ENCODE data around the gene HASPIN. TPM values are rescaled to one million over a fixed set of nuclear protein-coding genes. Genes with fewer than 3 reads are reported as not detected.

Gene HASPIN
- total and polyA plus RNA-seq, 9 of the 15 experiments (the other 6 are each of a cell fraction or from before 2014, with no cell fraction given), result 0.81 to 13.5 (median 9.9) TPM

- Histone ChIP-seq H3K79me2 (ENCODE audit: control insufficient read depth, insufficient read depth, low read length) (no peaks in the 10 kb centered on the region), H3K9ac (ENCODE audit: insufficient read depth in 1 of 2, low read depth in 2 of 2, low read length in 2 of 2) (no peak overlapping the region), H3K9me1 (ENCODE audit: control insufficient read depth, insufficient read depth, low read length) (no peaks in the 10 kb centered on the region), H3K36me3 (ENCODE audit: control insufficient read depth, insufficient read depth, low read length) (peaks cover 2% of the 10 kb centered on the region; the same call in 1 of the 3 replicates), H3K9me3 (replicated peaks; ENCODE audit: control insufficient read depth, insufficient read depth, low read depth, low read length) (no peaks in the 10 kb centered on the region), H3K27ac (ENCODE audit: extremely low read depth, low read depth, low read length) (no peak overlapping the region), H3K4me3 (no peak overlapping the region), H3K4me2 (ENCODE audit: insufficient read depth, low read length) (no peak overlapping the region), H3K27me3 (ENCODE audit: control insufficient read depth in 2 of 2, insufficient read depth in 2 of 2, low read length in 2 of 2) (peaks cover 0 to 6% of the 10 kb centered on the region in 2 experiments; a peak in 3 of 5 replicates), H4K20me1 (replicated peaks; ENCODE audit: control insufficient read depth, insufficient read depth, low read length) (no peaks in the 10 kb centered on the region), H2AFZ (ENCODE audit: low read depth, low read length) (no peak overlapping the region), H3K4me1 (replicated peaks in 1 of 2; ENCODE audit: control insufficient read depth in 2 of 2, insufficient read depth in 2 of 2, low read length in 2 of 2) (peaks cover 0 to 23% of the 10 kb centered on the region in 2 experiments; a peak in 3 of 5 replicates)
- FAIRE-seq, result no peak
- BruUV-seq (replicated peaks), result no TSS peak
- ChIA-PET CTCF (ENCODE audit: low intra/inter-chr PET ratio) (no interaction called here), POLR2A (interaction anchor here (0.7 kb wide), 1 partner anchor 435 kb away, joined by 3 read pairs; no protein-coding TSS in a partner anchor)
- TF ChIP-seq ZNF583 (CRISPR knock-in tag; IDR thresholded peaks at IDR 0.05), result no peak
- TF ChIP-seq ZNF584 (CRISPR knock-in tag; IDR thresholded peaks at IDR 0.05; ENCODE audit: low read depth), result no peak
- no peak for TF ChIP-seq NFXL1 (CRISPR knock-in tag; IDR thresholded peaks at IDR 0.05)
- no peak for TF ChIP-seq DDX20 (tag; IDR thresholded peaks at IDR 0.05; ENCODE audit: low read depth)
- no peak for TF ChIP-seq MECOM (CRISPR knock-in tag; IDR thresholded peaks at IDR 0.05)
- no peak for TF ChIP-seq NFE2L1 (tag; IDR thresholded peaks at IDR 0.05; ENCODE audit: borderline replicate concordance, low read depth)
- TF ChIP-seq RAD21 (CRISPR knock-in tag; conservative IDR thresholded peaks at IDR 0.05 in 1 of 2, IDR thresholded peaks at IDR 0.05 in 1 of 2), result no peak
- no peak for TF ChIP-seq ERF (CRISPR knock-in tag; IDR thresholded peaks at IDR 0.05)
- no peak for TF ChIP-seq ID3 (CRISPR knock-in tag; IDR thresholded peaks at IDR 0.05)
- TF ChIP-seq ID3 (tag; IDR thresholded peaks at IDR 0.05), result no peak
- TF ChIP-seq, protein P1, sequence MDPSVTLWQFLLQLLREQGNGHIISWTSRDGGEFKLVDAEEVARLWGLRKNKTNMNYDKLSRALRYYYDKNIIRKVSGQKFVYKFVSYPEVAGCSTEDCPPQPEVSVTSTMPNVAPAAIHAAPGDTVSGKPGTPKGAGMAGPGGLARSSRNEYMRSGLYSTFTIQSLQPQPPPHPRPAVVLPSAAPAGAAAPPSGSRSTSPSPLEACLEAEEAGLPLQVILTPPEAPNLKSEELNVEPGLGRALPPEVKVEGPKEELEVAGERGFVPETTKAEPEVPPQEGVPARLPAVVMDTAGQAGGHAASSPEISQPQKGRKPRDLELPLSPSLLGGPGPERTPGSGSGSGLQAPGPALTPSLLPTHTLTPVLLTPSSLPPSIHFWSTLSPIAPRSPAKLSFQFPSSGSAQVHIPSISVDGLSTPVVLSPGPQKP (CRISPR knock-in tag; IDR thresholded peaks at IDR 0.05), result no peak
- TF ChIP-seq SLC30A9 (CRISPR knock-in tag; IDR thresholded peaks at IDR 0.05), result no peak
- TF ChIP-seq WHSC1 (IDR thresholded peaks at IDR 0.05; ENCODE audit: low read length), result no peak
- TF ChIP-seq, protein P2, sequence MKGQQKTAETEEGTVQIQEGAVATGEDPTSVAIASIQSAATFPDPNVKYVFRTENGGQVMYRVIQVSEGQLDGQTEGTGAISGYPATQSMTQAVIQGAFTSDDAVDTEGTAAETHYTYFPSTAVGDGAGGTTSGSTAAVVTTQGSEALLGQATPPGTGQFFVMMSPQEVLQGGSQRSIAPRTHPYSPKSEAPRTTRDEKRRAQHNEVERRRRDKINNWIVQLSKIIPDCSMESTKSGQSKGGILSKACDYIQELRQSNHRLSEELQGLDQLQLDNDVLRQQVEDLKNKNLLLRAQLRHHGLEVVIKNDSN (CRISPR knock-in tag; IDR thresholded peaks at IDR 0.05), result no peak
- no peak for TF ChIP-seq HNRNPLL (IDR thresholded peaks at IDR 0.05; ENCODE audit: low read depth, low read length, poor library complexity, severe bottlenecking)
- TF ChIP-seq, protein P3, sequence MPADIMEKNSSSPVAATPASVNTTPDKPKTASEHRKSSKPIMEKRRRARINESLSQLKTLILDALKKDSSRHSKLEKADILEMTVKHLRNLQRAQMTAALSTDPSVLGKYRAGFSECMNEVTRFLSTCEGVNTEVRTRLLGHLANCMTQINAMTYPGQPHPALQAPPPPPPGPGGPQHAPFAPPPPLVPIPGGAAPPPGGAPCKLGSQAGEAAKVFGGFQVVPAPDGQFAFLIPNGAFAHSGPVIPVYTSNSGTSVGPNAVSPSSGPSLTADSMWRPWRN (IDR thresholded peaks at IDR 0.05; ENCODE audit: low read depth), result no peak
- no peak for TF ChIP-seq BCL6 (CRISPR knock-in tag; IDR thresholded peaks at IDR 0.05)
- TF ChIP-seq ZNF75A (CRISPR knock-in tag; IDR thresholded peaks at IDR 0.05), result no peak
- no peak for TF ChIP-seq POLR2A (conservative IDR thresholded peaks at IDR 0.05)
- 16% methylated on average over 11 of the region's 11 CpGs for whole genome bisulfite sequencing (ENCODE audit: insufficient coverage, low coverage, missing lambda C conversion rate)
- in situ Hi-C loops (cut with MboI), result no loop called here
- intact Hi-C loops (cut with micrococcal nuclease), result no loop called here
- DNase-seq (ENCODE audit: extremely low read depth in 1 of 4, low spot score in 3 of 4), result no peak
- ATAC-seq, result no peak
Observed at GRCh38 chr17:3675886-3676285, 47.8 kb upstream of the HASPIN start.
